AG08396 (cell line): ENCODE measurements around the gene PITPNC1.
A peak's percentile ranks its signal among the peaks of the same experiment; 100 is the strongest.

Experiments used
- DNase-seq: peaks from one replicate; pipeline ENCODE4 v3.0.0; 2012; ENCODE audit warnings: low spot score, mixed read lengths

Gene PITPNC1

DNA sequence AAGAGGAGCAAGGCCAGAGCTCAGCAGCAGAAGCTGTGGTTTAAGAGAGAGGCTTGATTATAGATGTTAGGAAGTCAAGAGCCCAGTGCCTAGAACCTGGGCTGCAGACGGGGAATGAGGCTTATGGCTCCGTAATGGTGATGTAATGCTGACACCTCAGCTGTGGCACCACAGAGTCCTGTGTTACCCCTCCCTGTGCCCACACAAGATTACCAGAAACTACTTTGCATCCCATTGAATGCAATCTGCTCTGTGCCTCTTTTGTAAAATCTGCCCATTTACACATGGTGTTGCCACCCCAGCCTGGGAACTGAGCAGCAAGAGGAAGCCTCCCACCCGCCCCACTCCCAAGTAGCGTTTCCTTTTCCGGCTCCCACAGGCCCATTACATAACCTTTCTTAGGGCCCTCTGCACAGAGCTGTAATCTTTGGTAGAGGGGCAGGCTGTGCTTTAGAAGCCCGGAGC lies 57.0 kb downstream of the PITPNC1 start:
- no peak for DNase-seq

DNA sequence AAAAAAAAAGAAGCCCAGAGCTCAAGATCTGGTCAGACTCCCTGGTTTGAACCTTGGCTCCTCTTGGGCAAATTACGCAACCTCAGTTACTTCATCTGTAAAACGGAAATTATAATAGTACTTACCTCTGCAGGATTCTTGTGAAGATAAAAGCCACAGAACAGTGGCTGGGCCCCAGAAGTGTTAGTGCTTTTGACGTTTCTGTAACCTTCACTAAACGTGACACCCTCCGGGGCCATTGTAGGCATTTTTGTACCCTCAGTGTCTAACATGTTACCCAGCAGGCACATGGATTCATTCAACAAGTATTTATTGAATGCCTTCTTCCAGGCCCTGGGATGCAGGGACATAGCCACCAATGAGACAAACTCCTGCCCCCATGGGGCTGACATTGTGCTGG lies 58.0 kb downstream of the PITPNC1 start:
- no peak for DNase-seq

DNA sequence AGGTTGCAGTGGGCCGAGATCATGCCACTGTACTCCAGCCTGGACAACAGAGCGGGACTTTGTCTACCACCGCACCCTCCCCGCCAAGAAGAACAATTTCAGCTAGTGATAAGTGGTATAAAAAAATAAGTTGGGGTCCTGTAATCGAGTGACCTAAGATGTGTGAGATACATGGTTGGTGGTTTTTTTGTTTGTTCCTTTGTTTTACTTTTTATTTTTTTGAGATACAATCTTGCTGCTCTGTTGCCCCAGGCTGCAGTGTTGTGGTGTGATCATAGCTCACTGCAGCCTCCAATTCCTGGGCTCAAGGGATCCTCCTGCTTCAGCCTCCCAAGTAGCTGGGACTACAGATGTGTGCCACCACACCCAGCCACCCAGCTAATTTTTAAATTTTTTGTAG lies 58.7 kb downstream of the PITPNC1 start:
- no peak for DNase-seq

DNA sequence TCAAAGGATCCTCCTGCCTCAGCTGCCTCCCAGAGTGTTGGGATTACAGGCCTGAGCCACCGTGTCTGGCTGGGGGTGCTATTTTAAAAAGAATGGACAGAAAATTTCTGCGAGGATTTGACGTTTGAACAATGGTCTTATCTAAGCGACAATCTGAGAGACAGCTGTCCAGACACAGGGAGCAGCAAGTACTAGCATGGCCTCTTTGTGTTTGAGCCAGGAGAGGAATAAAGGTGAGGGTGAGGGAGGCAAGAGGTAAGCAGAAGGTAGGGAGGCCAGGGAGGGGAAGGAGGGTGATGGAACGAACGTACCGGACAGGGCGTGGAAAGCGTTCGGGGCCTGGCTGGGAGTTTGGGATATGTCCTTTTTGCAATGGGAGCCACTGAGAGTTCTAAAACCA lies 59.2 kb downstream of the PITPNC1 start:
- DNase-seq: no peak

DNA sequence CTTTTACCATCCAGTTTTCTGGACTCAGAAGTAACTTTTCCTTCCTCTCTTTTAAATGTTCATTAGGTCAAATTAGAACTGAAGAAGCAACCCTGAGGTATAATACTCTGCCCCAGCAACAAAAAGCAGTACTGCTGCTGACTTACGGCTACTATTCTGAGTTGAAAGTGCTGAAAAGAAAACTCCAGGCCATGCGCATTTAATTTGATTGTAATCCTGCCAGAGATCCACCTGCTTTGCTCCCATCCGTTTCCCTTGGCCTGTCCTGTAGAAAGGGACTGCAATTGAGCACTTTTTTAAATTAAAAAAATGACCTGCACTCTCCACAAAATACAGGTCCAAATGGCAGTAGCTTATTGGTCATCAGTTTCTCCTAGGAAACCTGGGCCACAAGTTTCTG lies 61.6 kb downstream of the PITPNC1 start:
- DNase-seq: no peak

DNA sequence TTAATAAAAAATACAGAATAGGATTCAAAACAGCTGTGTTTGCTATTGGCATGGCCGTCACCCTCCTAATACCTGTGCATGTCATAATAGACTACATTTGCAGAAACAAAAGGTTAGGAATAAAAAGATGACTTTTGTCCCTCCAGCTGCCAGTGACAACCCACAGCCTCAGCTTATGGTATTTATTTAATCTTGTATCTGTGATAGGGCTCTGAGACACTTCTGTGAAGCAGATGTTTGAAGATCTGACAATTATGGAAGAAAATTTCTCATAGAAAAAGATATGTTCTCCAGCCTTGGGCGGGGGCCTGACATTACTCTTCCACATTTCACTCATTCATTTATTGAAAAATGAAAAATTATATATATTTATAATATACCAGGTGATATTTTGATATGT lies 62.2 kb downstream of the PITPNC1 start:
- DNase-seq: no peak

DNA sequence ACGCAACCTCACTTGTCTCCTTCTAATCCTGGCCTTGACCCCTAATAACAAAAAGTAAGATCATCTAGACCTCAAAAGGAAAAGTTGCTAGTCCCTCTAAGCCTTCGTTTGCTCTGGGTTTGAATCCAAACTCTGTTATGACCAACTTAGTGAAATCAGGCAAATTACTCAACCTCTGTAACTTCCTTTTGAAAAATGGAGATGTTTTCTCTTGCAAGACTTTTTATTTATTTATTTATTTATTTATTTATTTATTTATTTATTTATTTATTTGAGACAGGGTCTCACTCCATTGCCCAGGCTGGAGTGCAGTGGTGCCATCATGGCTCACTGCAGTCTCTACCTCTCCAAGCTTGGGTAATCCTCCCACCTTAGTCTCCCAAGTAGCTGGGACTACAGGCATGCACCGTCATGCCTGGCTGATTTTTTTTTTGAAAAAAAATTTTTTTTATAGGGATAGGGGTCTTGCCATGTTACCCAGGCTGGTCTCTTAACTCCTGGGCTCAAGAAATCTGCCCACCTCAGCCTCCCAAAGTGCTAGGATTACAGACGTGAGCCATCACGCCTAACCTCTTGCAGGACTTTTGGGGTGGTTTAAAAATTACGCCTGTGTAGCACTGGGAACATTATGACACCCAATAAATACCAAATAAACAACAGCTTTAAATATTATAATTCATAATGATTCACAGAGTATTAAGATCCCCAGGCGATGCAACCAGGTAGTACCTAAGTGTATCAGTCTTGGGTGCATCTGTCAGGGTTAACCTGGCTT lies 63.4 kb downstream of the PITPNC1 start:
- DNase-seq: no peak

DNA sequence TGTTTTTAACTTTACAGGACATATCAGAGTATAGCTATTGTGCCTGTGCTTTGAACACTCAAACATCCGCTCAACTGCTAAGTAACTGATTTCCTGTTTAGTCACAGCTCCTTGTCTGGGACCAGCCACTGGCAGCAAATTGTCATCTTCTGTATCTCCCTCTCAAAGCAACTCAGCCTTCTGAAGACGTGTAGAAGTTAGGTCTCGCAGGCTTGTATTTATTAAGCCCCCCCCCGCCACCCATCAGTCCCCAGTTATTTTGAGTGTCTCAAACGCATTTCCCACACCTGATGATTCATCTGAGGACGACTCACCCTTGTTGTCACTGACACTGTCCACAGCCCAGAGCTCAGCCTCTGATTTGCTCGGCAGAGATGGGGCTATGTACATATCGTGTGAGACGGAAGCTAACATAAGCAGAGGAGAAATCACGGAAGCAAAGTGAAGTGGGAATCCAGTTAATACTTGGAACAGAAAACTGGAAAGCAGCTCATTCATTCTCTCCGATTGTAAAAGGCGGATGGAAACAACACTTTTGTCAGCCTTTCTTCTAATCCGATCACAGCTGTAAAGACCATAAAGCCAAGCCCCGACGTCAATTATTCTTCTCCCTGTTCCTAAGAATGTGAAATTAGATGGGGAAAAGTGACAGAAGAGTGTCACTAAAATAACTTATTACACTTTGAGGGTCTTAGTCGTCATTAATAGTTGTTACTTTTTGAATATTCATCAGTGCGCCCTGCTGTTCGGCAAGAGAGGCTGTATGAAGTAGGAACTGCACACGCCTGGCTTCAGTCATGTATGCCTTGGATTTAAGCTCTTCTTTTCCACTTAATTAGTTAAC lies 64.2 kb downstream of the PITPNC1 start:
- DNase-seq: peak; percentile 51

DNA sequence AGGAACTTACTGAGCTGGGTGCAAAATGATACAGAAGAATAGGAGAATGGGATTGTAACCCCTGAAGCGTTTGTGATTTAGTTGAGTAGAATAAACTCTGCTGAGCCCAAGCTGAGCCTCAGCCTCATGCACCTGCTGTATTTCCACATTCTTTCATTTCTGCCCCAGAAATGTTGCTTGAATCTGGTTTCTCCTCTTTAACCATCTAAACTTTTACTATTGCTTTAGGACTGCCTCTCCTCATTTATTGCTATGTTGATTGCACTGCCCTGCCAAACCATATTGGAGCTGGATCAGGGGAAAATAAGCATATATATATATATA lies 64.8 kb downstream of the PITPNC1 start:
- no peak for DNase-seq

DNA sequence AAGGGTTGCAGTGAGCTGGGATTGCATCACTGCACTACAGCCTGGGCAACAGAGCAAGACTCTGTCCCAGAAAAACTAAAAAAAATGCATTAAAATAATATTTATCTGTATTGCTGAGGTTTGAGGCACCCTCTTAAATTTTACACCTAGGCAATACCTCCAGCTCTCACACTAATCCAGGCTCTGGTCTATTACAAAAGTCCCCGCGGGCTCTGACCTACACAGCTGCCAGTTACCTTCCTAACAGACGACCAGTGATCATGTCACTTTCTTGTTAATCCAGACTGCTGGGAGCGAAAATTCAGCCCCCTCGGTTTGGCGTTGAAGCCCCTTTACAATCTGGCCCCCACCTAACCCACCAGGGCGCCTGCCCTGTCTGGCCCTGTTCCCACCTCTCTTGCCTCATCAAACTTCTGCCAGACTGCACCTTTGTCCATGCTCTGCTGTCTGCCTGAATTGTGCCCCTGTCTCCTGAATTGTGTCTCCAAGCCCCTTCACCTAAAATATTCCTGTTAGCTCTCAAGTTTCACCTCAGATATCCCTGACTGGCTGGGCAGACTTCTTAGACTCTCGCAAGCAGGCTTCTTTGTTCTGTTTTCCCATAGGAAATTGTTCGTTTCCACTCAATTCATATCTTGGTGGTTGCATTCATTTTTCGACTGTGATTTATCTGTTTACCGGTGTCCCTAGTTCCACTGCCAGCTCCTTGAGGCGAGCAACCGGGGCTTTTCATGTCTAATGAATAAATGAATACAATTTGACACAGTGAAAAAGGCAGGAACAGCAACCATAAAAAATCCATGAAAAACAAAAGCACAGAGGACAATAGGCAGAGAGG lies 65.9 kb downstream of the PITPNC1 start:
- DNase-seq: no peak

DNA sequence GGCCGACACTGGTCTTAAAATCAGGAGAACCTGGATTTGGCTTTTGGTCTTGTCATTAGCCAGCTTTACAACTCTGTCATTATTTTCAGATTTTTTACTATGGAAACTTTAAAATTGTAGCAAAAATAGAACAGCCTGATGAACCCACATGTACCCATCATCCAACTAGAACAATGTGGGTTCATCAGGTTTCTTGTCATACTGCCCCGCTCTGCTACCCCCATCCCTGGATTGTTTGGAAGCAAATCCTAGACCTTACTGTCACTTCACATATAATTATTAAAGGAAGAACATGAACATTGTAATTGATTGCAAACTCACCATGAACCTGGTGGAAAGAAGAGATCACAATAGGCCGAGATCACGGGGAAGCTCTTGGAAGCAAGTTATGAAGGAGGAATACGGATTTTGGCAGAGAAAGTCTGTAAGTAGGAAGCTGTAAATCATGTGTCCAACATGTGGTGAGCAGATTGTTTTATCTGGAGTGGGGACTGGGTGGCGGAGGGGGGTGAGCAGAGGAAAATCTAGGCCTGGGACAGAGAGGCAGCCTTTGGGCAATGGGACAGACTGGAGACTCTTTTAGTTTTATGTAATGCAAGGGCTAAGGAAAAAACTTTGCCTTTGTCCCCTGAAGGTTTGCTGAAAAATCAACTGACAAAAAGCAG lies 67.0 kb downstream of the PITPNC1 start:
- DNase-seq: no peak

DNA sequence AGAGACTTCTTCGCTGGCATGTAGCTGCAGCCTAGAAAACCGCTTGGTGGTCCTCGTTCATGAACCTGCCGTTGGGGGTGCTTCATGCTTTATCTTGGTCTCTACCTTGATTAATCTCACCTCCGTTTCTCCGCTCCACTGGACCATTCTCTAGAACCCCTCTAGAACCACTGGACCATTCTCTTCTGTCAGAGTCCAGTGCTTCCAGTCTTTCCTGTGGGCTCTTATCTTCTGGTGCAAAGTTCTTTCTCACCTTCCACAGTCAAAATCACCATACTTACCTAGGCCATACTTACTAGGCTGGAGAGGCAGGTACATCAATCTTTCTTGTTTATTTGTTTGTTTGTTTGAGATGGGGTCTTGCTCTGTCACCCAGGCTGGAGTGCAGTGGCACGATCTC lies 71.4 kb downstream of the PITPNC1 start:
- DNase-seq: no peak

DNA sequence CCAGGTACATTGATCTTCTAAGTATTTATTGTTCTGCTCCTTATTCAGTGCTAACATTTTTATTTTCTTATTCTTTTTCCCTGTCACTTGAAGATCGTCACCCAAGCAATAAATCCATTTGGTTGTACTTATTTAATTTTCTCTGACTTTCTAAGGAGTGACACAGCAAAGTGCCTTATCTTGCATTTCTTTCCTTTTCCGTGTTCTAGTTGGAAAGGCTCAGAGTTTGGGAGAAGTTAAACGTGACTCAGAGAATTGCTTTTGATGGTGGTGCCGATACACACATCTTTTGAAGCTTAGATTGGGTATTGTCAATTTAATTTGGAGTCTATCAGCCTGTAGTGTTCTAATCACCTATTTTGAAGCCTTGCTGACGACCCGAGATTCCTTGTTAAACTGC lies 72.0 kb downstream of the PITPNC1 start:
- DNase-seq: no peak

DNA sequence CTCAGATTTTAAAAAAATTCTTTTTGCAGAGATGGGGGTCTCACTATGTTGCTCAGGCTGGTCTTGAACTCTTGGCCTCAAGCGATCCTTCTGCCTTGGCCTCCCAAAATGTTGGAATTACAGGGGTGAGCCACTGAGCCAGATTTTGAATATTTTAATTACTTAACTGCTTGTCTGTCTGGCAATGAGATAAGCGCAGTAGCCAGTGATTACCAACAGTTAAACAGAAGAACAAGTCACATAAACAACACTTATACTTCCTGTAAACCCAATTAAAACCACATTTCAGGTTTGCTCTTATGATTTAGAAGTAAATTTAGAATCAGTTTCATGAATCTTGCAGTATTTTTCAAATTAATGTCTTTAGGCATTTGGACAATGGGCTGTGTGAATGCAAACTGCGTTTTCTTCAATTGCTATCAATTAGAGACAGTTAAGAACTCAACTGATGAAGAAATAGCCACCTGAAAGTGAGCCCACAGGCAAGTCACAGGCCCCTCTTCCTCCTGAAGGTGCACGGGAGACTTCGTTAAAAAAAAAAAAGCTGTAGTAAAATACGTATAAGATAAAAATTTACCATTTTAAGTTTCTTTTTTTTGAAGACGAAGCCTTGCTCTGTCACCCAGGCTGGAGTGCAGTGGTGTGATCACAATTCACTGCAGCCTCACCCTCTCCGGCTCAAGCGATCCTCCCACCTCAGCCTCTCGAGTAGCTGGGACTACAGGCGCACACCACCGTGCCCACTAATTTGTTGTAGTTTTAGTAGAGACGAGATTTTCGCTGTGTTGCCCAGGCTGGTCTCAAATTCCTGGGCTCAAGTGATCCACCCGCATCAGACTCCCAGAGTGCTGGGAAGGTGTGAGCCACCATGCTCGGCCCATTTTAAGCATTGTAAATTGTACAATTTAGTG lies 73.0 kb downstream of the PITPNC1 start:
- DNase-seq: no peak

DNA sequence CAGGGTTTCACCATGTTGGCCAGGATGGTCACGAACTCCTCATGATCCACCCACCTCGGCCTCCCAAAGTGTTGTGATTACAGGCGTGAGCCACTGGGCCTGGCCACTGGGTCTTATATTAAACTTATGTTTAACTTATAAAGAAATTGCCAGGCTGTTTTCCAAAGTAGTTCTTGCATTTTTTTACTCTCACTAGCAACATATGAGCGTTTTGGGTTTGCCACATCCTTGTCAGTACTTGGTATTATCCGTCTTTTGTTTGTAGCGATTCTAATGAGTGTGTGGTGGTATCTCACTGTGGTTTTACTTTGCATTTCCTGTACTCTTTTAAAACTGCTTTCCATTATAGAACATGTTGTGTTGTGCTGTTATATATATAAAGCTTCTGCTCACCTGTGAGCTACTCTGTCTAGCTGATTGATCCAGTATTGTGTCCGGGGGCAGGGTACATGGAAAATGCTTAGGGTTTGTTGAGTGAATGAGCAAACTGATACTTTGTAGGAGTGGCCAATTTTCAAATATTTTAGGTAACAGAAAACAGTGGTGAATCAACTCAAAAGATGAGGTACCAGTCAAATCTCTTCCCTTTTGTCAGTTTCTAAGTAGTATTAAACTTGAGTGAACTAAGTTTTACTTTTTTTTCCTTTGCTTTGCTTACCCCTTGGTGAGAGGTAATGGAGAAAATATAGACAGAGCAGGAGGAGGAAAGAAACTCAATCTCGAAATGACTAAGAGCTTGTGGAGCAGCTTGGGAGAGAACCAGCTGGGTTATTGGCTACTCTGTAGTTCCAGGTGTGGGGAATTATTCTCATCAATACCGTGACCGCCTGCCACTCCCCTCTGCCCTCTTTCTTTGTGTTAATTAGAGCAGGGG lies 75.8 kb downstream of the PITPNC1 start:
- DNase-seq: no peak

DNA sequence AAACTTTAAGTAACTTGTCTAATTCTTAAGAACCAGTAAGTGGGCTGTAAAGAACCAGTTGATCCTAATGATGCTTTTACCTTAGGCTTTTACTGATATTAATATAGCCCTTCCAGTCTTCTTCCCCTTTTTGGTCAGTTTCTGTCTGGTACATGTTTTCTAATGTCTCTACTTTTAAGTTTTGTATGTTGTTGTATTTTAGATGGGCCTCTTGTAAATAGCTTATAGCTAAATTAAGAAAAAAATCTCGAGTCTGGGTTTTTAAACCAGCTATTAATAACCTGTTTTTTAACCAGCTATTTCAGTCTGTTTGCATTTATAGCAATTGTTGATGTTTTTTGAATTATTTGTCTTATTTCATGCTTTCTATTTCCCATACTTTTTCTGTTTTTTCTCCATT lies 79.0 kb downstream of the PITPNC1 start:
- DNase-seq: no peak

DNA sequence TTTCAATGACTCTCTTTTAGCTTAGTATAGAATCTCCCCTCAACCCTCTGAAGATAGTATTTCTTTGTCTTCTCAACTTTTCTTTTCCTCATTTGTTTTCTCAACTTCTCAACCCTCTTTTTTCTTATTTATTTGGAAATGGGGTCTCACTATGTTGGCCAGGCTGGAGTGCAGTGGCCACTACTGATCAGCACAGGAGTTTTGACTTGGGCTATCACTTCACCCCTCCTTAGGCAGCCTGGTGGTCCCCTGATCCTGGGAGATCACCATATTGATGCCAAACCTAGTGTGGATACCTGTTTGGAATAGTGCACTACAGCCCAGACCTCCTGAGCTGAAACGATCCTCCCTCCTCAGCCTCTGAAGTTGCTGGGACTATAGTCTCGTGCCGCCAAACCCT lies 79.8 kb downstream of the PITPNC1 start:
- no peak for DNase-seq

DNA sequence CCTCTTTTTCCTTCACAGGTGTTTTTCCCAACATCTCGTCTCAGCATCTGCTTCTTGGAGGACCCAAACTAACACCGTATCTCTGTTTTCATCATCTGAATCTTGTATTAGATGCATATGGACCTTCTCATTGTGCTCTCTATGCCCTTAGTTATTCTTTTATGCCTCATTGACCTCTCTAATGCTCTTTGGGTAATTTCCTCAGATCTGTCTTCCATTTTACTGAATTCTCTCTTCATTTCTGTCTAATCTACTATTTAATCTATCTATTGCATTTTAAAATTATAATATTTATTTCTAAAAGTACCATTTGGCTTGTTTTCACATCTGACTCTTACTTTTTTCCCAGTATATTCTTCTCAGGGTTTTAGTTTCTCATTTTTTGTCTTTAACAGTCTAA lies 81.1 kb downstream of the PITPNC1 start:
- no peak for DNase-seq

DNA sequence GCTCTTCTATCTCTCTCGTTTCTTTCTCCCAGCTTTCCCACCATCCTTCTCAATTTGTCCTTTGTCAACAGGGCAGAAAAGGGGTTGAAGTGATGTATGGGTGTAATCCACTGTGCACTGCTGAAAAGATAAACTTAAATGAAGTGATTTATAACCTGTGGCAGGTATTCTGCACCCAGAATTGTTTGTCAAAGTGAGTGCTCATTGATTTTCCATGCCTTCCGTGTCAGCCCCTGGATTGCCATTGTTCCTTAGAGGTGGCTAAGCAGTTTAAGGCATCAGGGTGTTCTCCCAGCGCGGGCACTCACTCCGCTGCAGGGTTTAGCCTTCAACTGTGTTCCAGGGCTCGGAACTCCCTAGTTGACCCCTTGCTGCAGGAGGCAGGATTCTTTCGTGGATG lies 82.9 kb downstream of the PITPNC1 start:
- no peak for DNase-seq

DNA sequence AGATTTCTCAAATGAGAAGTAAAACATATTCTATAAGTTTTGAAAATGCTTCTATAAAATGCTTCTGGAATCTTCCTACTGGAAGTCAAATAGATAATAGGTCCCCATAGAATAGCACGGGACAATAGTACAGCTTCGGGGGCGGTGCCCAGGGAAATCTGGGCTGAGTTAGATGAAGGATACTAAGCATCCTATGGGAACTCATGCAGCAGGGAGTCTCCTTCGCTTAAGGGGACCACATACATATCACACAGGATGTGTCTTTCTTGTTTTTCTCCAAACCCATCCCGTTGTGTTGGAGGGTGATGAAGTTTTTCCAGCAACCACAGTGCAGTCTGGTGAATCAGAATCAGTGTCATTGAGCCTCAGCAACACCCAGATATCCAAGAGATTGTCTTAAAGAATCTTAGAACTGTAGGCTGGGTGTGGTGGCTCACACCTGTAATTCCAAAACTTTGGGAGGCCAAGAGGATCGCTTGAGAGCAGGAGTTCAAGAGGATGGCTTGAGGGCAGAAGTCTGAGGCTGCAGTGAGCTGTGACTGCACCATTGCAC lies 84.2 kb downstream of the PITPNC1 start:
- DNase-seq: no peak
